Duodenal mucosa (tissue), 2 donors: ENCODE results near the gene CCDC137.

Experiments
- H3K27ac ChIP-seq: one replicate; pipeline ENCODE4 v1.7.0; 2013; ENCODE audit warnings: low read depth, low read length
- H3K27me3 ChIP-seq, 2 donors: one replicate each; pipeline ENCODE4 v1.7.0; 2013; ENCODE audit warnings: low read length in 2 of 2, control low read depth in 1 of 2; ENCODE audit not compliant: insufficient read depth in 2 of 2, control insufficient read depth in 1 of 2
- H3K36me3 ChIP-seq, 2 donors: one replicate each; pipeline ENCODE4 v1.7.0; 2013; ENCODE audit warnings: low read length in 2 of 2, control low read depth in 1 of 2; ENCODE audit not compliant: insufficient read depth in 2 of 2, control insufficient read depth in 1 of 2
- H3K4me1 ChIP-seq, 2 donors: one replicate each; pipeline ENCODE4 v1.7.0; 2013; ENCODE audit warnings: low read length in 2 of 2, control low read depth in 1 of 2; ENCODE audit not compliant: insufficient read depth in 2 of 2, control insufficient read depth in 1 of 2
- H3K4me3 ChIP-seq, 2 donors: one replicate each; pipeline ENCODE4 v1.7.0; 2013; ENCODE audit warnings: low read length in 2 of 2, low read depth in 1 of 2
- H3K9ac ChIP-seq, 2 donors: one replicate each; pipeline ENCODE4 v1.7.0; 2013; ENCODE audit warnings: low read length in 2 of 2, low read depth in 1 of 2
- H3K9me3 ChIP-seq, 2 donors: one replicate each; pipeline ENCODE4 v1.7.0; 2013; ENCODE audit warnings: low read length in 2 of 2, control low read depth in 1 of 2; ENCODE audit not compliant: control insufficient read depth in 1 of 2

CCDC137 gene

DNA sequence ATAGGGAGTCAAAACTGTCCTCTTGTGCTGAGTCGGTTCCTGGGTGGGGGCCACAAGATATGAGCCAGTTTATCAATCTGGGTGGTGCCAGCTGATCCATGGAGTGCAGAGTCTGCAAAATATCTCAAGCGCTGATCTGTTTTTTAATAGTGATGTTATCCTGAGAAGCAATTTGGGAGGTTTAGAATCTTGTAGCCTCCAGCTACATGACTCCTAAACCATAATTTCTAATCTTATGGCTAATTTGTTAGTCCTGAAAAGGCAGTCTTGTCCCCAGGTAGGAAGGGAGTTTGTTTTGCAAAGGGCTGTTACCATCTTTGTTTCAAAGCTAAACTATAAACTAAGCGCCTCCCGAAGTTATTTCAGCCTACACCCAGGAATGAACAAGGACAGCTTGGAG, 27.9 kb upstream of the CCDC137 start:
- H3K9me3 ChIP-seq: no peaks in the 10 kb centered on the region
- no peaks in the 10 kb centered on the region for H3K36me3 ChIP-seq
- H3K9ac ChIP-seq: no peak overlapping the region
- peaks cover 8 to 12% of the 10 kb centered on the region in 2 donors for H3K4me1 ChIP-seq
- no peak overlapping the region for H3K4me3 ChIP-seq
- no peak overlapping the region for H3K27ac ChIP-seq
- H3K27me3 ChIP-seq: no peaks in the 10 kb centered on the region

GRCh38 chr17:81640011-81640410, 26.5 kb upstream of the CCDC137 start:
- Histone ChIP-seq H3K27me3 (no peaks in the 10 kb centered on the region), H3K9me3 (no peaks in the 10 kb centered on the region), H3K36me3 (no peaks in the 10 kb centered on the region), H3K27ac (no peak overlapping the region), H3K4me3 (no peak overlapping the region), H3K4me1 (peaks cover 8 to 12% of the 10 kb centered on the region in 2 donors), H3K9ac (no peak overlapping the region)

DNA sequence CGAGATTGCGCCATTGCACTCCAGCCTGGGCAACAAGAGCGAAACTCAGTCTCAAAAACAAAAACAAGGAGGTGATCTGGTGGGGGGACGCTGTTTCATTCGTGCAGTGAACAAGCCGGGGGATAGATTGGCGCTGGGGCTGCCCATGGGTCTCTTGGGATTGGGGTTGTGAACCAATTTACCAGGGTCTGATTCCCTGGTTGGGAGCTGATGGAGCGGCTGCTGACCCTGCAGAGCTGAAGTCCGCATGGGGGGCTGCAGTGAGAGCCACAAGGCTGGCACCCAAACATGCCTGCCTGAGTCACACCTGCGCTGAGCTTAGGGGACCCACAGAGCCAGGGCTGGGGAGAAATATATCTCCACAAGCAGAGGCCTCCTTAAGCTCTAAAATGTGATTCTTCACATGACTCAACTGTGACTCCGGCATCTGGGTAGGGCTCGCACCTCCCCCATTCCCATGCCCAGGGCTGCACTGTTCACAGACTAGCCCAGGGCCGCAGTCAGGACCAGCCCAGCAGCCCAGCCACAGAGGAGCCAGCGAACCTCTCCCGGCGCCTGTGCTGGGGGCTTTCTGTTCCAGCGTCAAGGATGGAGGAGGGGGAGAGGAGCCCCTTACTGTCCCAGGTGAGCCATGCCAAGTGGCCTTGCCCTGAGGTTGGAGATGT, 24.6 kb upstream of the CCDC137 start:
- Histone ChIP-seq H3K4me3 (no peak overlapping the region), H3K4me1 (no peaks in the 10 kb centered on the region), H3K27ac (no peak overlapping the region), H3K9ac (no peak overlapping the region), H3K27me3 (peaks cover 0 to under 1% of the 10 kb centered on the region in 2 donors), H3K36me3 (no peaks in the 10 kb centered on the region), H3K9me3 (no peaks in the 10 kb centered on the region)

DNA sequence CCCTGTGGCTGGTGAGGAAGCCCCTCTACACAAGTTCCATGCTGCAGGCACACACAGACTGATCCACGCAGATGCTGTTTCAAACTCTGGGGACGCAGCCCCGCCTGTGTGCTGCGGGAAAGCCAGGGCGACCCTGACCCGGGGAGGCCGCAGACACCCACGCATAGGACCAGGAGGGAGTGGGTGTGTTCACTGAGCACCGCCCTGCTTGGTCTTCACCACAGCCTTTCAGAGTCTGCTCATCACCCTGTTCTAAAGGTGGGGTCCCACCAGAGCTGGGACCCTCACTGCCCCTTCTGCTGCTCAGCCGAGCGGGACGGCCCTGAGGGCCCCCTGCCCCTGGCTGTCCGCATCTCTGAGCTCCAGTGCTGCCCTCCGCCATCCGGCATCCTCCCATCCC, 22.0 kb upstream of the CCDC137 start:
- H3K36me3 ChIP-seq: no peaks in the 10 kb centered on the region
- no peak overlapping the region for H3K9ac ChIP-seq
- H3K27ac ChIP-seq: no peak overlapping the region
- no peak overlapping the region for H3K4me3 ChIP-seq
- H3K4me1 ChIP-seq: no peaks in the 10 kb centered on the region
- H3K9me3 ChIP-seq: peaks cover 0 to 4% of the 10 kb centered on the region in 2 donors
- peaks cover 6 to 12% of the 10 kb centered on the region in 2 donors for H3K27me3 ChIP-seq

GRCh38 chr17:81644976-81645952, 21.3 kb upstream of the CCDC137 start:
- H3K4me1 ChIP-seq: no peaks in the 10 kb centered on the region
- peaks cover 0 to 4% of the 10 kb centered on the region in 2 donors for H3K9me3 ChIP-seq

DNA sequence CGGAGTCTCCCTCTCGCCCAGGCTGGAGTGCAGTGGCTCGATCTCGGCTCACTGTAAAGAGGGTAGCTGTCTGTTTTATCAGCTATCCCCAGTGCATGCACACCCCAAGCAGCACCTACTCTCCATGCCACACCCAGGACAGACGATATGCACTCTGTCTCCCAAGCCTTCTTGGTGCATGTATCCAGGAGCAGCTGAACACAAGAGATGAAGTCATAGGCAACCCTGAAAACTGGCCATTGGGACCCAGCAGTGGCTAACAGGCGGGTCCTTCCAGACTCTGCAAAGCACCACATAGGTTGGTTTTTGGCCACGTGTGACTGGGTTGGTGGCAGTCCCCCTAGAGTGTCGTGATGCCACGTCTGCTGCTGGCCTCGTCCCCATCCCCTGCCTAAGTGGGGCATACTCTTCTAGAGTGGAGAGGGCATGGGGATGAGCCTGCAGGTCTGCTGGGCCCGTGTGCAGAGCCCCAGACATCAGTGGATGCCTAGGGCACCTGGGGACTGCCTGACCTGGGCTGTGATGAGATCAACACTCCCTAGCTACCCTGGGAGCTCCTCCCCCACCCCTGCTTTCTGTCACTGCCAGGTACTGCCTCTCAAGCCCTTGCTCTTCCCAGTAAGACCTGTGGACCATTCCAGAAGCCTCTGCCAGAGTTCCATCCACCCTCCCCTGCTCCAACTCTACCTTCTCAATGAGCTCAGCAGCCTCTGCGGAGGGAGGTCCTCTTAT, 19.5 kb upstream of the CCDC137 start:
- no peaks in the 10 kb centered on the region for H3K4me1 ChIP-seq
- peaks cover 0 to 4% of the 10 kb centered on the region in 2 donors for H3K9me3 ChIP-seq
- no peak overlapping the region for H3K4me3 ChIP-seq
- no peaks in the 10 kb centered on the region for H3K36me3 ChIP-seq
- H3K27me3 ChIP-seq: peaks cover 6 to 12% of the 10 kb centered on the region in 2 donors
- H3K9ac ChIP-seq: no peak overlapping the region
- H3K27ac ChIP-seq: no peak overlapping the region

More at GRCh38 chr17:81644976-81645952, 21.3 kb upstream of the CCDC137 start:
- Histone ChIP-seq H3K27me3 (peaks cover 6 to 12% of the 10 kb centered on the region in 2 donors), H3K36me3 (no peaks in the 10 kb centered on the region), H3K4me3 (no peak overlapping the region), H3K27ac (no peak overlapping the region), H3K9ac (no peak overlapping the region)

GRCh38 chr17:81647640-81648012, 18.9 kb upstream of the CCDC137 start:
- Histone ChIP-seq H3K9me3 (peaks cover 0 to 4% of the 10 kb centered on the region in 2 donors), H3K36me3 (no peaks in the 10 kb centered on the region), H3K4me3 (no peak overlapping the region), H3K9ac (no peak overlapping the region), H3K27ac (no peak overlapping the region), H3K4me1 (no peaks in the 10 kb centered on the region), H3K27me3 (peaks cover 6 to 12% of the 10 kb centered on the region in 2 donors)

- no peak overlapping the region for H3K4me3 ChIP-seq
- H3K9me3 ChIP-seq: peaks cover 0 to 4% of the 10 kb centered on the region in 2 donors
- H3K4me1 ChIP-seq: no peaks in the 10 kb centered on the region
- peaks cover 6 to 12% of the 10 kb centered on the region in 2 donors for H3K27me3 ChIP-seq
- no peak overlapping the region for H3K9ac ChIP-seq
- H3K36me3 ChIP-seq: no peaks in the 10 kb centered on the region
- no peak overlapping the region for H3K27ac ChIP-seq
These were observed 18.4 kb upstream of the CCDC137 start for GRCh38 chr17:81648013-81648706.

GRCh38 chr17:81648707-81649085, 17.8 kb upstream of the CCDC137 start:
- no peak overlapping the region for H3K9ac ChIP-seq
- no peak overlapping the region for H3K4me3 ChIP-seq
- no peaks in the 10 kb centered on the region for H3K36me3 ChIP-seq
- H3K27ac ChIP-seq: no peak overlapping the region
- peaks cover 6 to 12% of the 10 kb centered on the region in 2 donors for H3K27me3 ChIP-seq
- peaks cover 0 to 3% of the 10 kb centered on the region in 2 donors for H3K4me1 ChIP-seq
- H3K9me3 ChIP-seq: peaks cover 0 to 4% of the 10 kb centered on the region in 2 donors
